H1 (cell line): ENCODE measurements around the gene TSC2. TPM values are rescaled to one million over a fixed set of nuclear protein-coding genes. Genes with fewer than 3 reads are reported as not detected.

ENCODE experiments used
- ATF3 ChIP-seq: IDR thresholded peaks from 2 replicates; pipeline ENCODE4 v1.6.1; 2011; ENCODE audit warnings: low read depth, mild to moderate bottlenecking, low read length; ENCODE audit not compliant: insufficient read depth
- SAP30 ChIP-seq: fragments of 300-600 bp; sonication (generic); IDR thresholded peaks from 2 replicates; pipeline ENCODE4 v1.7.1; 2012; ENCODE audit warnings: low read length, moderate library complexity, mild to moderate bottlenecking, inconsistent platforms; ENCODE audit not compliant: insufficient read depth, insufficient replicate concordance
- SP4 ChIP-seq: IDR thresholded peaks from 2 replicates; pipeline ENCODE4 v1.6.1; 2012; ENCODE audit warnings: low read length, inconsistent platforms
- TEAD4 ChIP-seq: IDR thresholded peaks from 2 replicates; pipeline ENCODE4 v1.6.1; 2012; ENCODE audit warnings: low read depth, low read length, inconsistent platforms, mixed read lengths
- polyA plus RNA-seq, 7 experiments: library from polyadenylated mRNA; depleted of rRNA in 3 of 7; stranded (reverse) in 5 of 7; unstranded in 2 of 7; fragments of >200 nt in 5 of 7; fragments of 200-250 nt in 2 of 7; gene quantifications; 1 replicate in 5 of 7; 2 replicates in 1 of 7; 4 replicates in 1 of 7; pipeline versions ENCODE4 v1.2.1 to v1.2.3, GENCODE V29; 2011 to 2013; ENCODE audit warnings: missing spikeins in 2 of 7, mixed read lengths in 2 of 7
- total RNA-seq: library from RNA; stranded (reverse); fragmentation: NEBNext Ultra II Directional; extraction: Animal tissue kit (Norgen Biotek cat#: 25700); gene quantifications from 2 replicates; pipeline ENCODE4 v1.2.1, GENCODE V29; 2021
- TF ChIP-seq, protein P1 (sequence below), 3 experiments: IDR thresholded peaks; 1 replicate in 2 of 3; 2 replicates in 1 of 3; pipeline versions ENCODE4 v1.5.1 to v1.6.1; 2011; ENCODE audit warnings: low read length in 3 of 3, mild to moderate bottlenecking in 3 of 3, inconsistent platforms in 2 of 3, low read depth in 1 of 3, moderate library complexity in 1 of 3; ENCODE audit not compliant: insufficient read depth in 1 of 3; ENCODE audit errors: control extremely low read depth in 1 of 3

TSC2 gene
- total and polyA plus RNA-seq, 2 of the 8 experiments (the other 6 are each of a cell fraction or from before 2014, with no cell fraction given): 65.9 to 96.6 TPM

GRCh38 chr16:2038382-2039231 lies 9.2 kb upstream of the TSC2 start (continued):
- TF ChIP-seq, protein P1, sequence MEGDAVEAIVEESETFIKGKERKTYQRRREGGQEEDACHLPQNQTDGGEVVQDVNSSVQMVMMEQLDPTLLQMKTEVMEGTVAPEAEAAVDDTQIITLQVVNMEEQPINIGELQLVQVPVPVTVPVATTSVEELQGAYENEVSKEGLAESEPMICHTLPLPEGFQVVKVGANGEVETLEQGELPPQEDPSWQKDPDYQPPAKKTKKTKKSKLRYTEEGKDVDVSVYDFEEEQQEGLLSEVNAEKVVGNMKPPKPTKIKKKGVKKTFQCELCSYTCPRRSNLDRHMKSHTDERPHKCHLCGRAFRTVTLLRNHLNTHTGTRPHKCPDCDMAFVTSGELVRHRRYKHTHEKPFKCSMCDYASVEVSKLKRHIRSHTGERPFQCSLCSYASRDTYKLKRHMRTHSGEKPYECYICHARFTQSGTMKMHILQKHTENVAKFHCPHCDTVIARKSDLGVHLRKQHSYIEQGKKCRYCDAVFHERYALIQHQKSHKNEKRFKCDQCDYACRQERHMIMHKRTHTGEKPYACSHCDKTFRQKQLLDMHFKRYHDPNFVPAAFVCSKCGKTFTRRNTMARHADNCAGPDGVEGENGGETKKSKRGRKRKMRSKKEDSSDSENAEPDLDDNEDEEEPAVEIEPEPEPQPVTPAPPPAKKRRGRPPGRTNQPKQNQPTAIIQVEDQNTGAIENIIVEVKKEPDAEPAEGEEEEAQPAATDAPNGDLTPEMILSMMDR (IDR thresholded peaks at IDR 0.05; ENCODE audit: control extremely low read depth in 1 of 3, insufficient read depth in 1 of 3, low read depth in 1 of 3, low read length in 3 of 3): no peak
- TF ChIP-seq SAP30 (no peak), ATF3 (no peak), TEAD4 (no peak), SP4 (no peak)
